Neuronal stem cell (in vitro differentiated cells): ENCODE measurements around the gene HOXC12.

Source experiments
- DNase-seq: peaks from one replicate; pipeline ENCODE4 v3.0.0-alpha.2; 2013; ENCODE audit warnings: low spot score
- H2AFZ ChIP-seq: one replicate; pipeline ENCODE4 v1.6.1; 2013; ENCODE audit warnings: mild to moderate bottlenecking, low read length, inconsistent platforms
- H2AK5ac ChIP-seq: 2 replicates; pipeline ENCODE4 v1.6.1; 2013; ENCODE audit warnings: low read depth, mild to moderate bottlenecking, inconsistent platforms, low read length, moderate library complexity, mixed read lengths
- H2BK120ac ChIP-seq: 2 replicates; pipeline ENCODE4 v1.6.1; 2013; ENCODE audit warnings: low read depth, mild to moderate bottlenecking, inconsistent platforms, low read length, moderate library complexity, mixed read lengths
- H2BK12ac ChIP-seq: one replicate; pipeline ENCODE4 v1.6.1; 2013; ENCODE audit warnings: low read length, inconsistent platforms
- H2BK15ac ChIP-seq: 2 replicates; pipeline ENCODE4 v1.6.1; 2013; ENCODE audit warnings: mild to moderate bottlenecking, low read length, inconsistent platforms, mixed read lengths
- H2BK5ac ChIP-seq: one replicate; pipeline ENCODE4 v1.6.1; 2013; ENCODE audit warnings: inconsistent platforms, mild to moderate bottlenecking, low read length, moderate library complexity
- H3K14ac ChIP-seq: one replicate; pipeline ENCODE4 v1.6.1; 2013; ENCODE audit warnings: low read length, inconsistent platforms
- H3K18ac ChIP-seq: 2 replicates; pipeline ENCODE4 v1.6.1; 2013; ENCODE audit warnings: low read length, inconsistent platforms
- H3K23ac ChIP-seq: 2 replicates; pipeline ENCODE4 v1.6.1; 2013; ENCODE audit warnings: low read depth, mild to moderate bottlenecking, mixed read lengths, low read length, inconsistent platforms; ENCODE audit not compliant: poor library complexity
- H3K27ac ChIP-seq: replicated peaks from 3 replicates; pipeline ENCODE4 v1.5.1; 2013; ENCODE audit warnings: low read length, inconsistent platforms
- H3K27me3 ChIP-seq, 3 experiments: 2 replicates each; pipeline ENCODE4 v1.6.1; 2013; ENCODE audit warnings: low read length in 3 of 3, mild to moderate bottlenecking in 2 of 3, inconsistent platforms in 1 of 3, low read depth in 1 of 3, mixed read lengths in 1 of 3, moderate library complexity in 1 of 3; ENCODE audit not compliant: control insufficient read depth in 3 of 3, insufficient read depth in 3 of 3
- H3K36me3 ChIP-seq, 2 donors: replicated peaks in 1 of 2; 2 replicates each; pipeline ENCODE4 v1.6.1; 2013; ENCODE audit warnings: low read length in 2 of 2; ENCODE audit not compliant: control insufficient read depth in 2 of 2, insufficient read depth in 2 of 2
- H3K4ac ChIP-seq: 2 replicates; pipeline ENCODE4 v1.6.1; 2013; ENCODE audit warnings: inconsistent platforms, mild to moderate bottlenecking, low read length, moderate library complexity
- H3K4me1 ChIP-seq, 2 donors: 1 replicate in 1 of 2; 2 replicates in 1 of 2; pipeline ENCODE4 v1.6.1; 2013; ENCODE audit warnings: low read length in 2 of 2, low read depth in 1 of 2; ENCODE audit not compliant: control insufficient read depth in 2 of 2, insufficient read depth in 1 of 2
- H3K4me2 ChIP-seq: one replicate; pipeline ENCODE4 v1.6.1; 2013; ENCODE audit warnings: mild to moderate bottlenecking, low read length, inconsistent platforms; ENCODE audit not compliant: insufficient read depth, poor library complexity, severe bottlenecking
- H3K4me3 ChIP-seq, 2 donors: 2 replicates each; pipeline ENCODE4 v1.5.1; 2013; ENCODE audit warnings: low read length in 2 of 2, mild to moderate bottlenecking in 2 of 2, inconsistent platforms in 1 of 2, moderate library complexity in 1 of 2
- H3K79me1 ChIP-seq: one replicate; pipeline ENCODE4 v1.6.1; 2013; ENCODE audit warnings: low read depth, mild to moderate bottlenecking, inconsistent platforms, low read length, moderate library complexity
- H3K9ac ChIP-seq: one replicate; pipeline ENCODE4 v1.6.1; 2013; ENCODE audit warnings: mild to moderate bottlenecking, low read depth, low read length, inconsistent platforms; ENCODE audit not compliant: poor library complexity
- H3K9me3 ChIP-seq, 2 donors: replicated peaks in 1 of 2; 2 replicates each; pipeline versions ENCODE3 to v1.6.1; 2013; ENCODE audit warnings: low read length in 2 of 2, mild to moderate bottlenecking in 2 of 2, inconsistent platforms in 1 of 2, low read depth in 1 of 2, mixed read lengths in 1 of 2, moderate library complexity in 1 of 2; ENCODE audit not compliant: control insufficient read depth in 2 of 2, insufficient read depth in 1 of 2
- H4K8ac ChIP-seq: one replicate; pipeline ENCODE4 v1.6.1; 2013; ENCODE audit warnings: low read depth, mild to moderate bottlenecking, inconsistent platforms, low read length, moderate library complexity
- H4K91ac ChIP-seq: one replicate; pipeline ENCODE4 v1.6.1; 2013; ENCODE audit warnings: low read length, low read depth, mild to moderate bottlenecking, inconsistent platforms; ENCODE audit not compliant: poor library complexity
- WGBS, 2 donors: extraction: QIAGEN DNeasy Blood & Tissue Kit; methylation state at CpG; one replicate each; pipeline ENCODE4 v1.1.7; 2013; ENCODE audit warnings: missing lambda C conversion rate in 2 of 2, mixed read lengths in 1 of 2; ENCODE audit not compliant: insufficient read length in 2 of 2, insufficient replicate concordance in 1 of 2; ENCODE audit errors: extremely low coverage in 2 of 2; 5-methylcytosine and 5-hydroxymethylcytosine counted together

HOXC12 gene

GRCh38 chr12:53993162-53994008, 38.7 kb downstream of the HOXC12 start:
- no peak overlapping the region for H2BK5ac ChIP-seq
- H2BK120ac ChIP-seq: no peak overlapping the region
- H3K4me1 ChIP-seq: no peaks in the 10 kb centered on the region
- H3K79me1 ChIP-seq: no peaks in the 10 kb centered on the region
- H3K4ac ChIP-seq: no peak overlapping the region
- no peak overlapping the region for H3K14ac ChIP-seq
- no peaks in the 10 kb centered on the region for H3K36me3 ChIP-seq
- peak overlapping the region in 1 of 2 donors; percentile 5 for H3K4me3 ChIP-seq
- H3K18ac ChIP-seq: no peak overlapping the region
- H3K23ac ChIP-seq: no peak overlapping the region
- no peak overlapping the region for H3K4me2 ChIP-seq
- H2BK15ac ChIP-seq: no peak overlapping the region
- H2BK12ac ChIP-seq: no peak overlapping the region
- no peak for DNase-seq
- H3K27ac ChIP-seq: no peak overlapping the region
- no peak overlapping the region for H2AFZ ChIP-seq
- peaks cover 0 to 4% of the 10 kb centered on the region in 2 donors for H3K9me3 ChIP-seq
- no peak overlapping the region for H3K9ac ChIP-seq
- H2AK5ac ChIP-seq: no peak overlapping the region
- no CpG with 5 or more reads among the region's 18 CpGs for WGBS, 2 donors
- H3K27me3 ChIP-seq: peaks cover 78 to 100% (median 100%) of the 10 kb centered on the region in 3 experiments
- no peak overlapping the region for H4K8ac ChIP-seq
- H4K91ac ChIP-seq: no peak overlapping the region

- Histone ChIP-seq H4K8ac (no peak overlapping the region), H3K4me2 (no peak overlapping the region), H3K4me1 (no peaks in the 10 kb centered on the region), H3K9me3 (peaks cover 0 to 4% of the 10 kb centered on the region in 2 donors), H2BK120ac (no peak overlapping the region), H3K36me3 (no peaks in the 10 kb centered on the region), H3K27me3 (peaks cover 81 to 100% (median 100%) of the 10 kb centered on the region in 3 experiments), H2BK15ac (no peak overlapping the region), H3K79me1 (no peaks in the 10 kb centered on the region), H2AK5ac (no peak overlapping the region), H3K18ac (peak overlapping the region; percentile 29), H2BK12ac (no peak overlapping the region), H4K91ac (no peak overlapping the region), H3K4ac (no peak overlapping the region), H2BK5ac (no peak overlapping the region), H3K4me3 (no peak overlapping the region), H2AFZ (peak overlapping the region; percentile 68), H3K14ac (no peak overlapping the region), H3K9ac (no peak overlapping the region), H3K23ac (peak overlapping the region; percentile 90), H3K27ac (no peak overlapping the region)
- no CpG with 5 or more reads among the region's 19 CpGs for WGBS, 2 donors
- no peak for DNase-seq
Observed at GRCh38 chr12:53994009-53994263, 39.2 kb downstream of the HOXC12 start.

GRCh38 chr12:53994264-53995001, 39.7 kb downstream of the HOXC12 start:
- H3K9ac ChIP-seq: no peak overlapping the region
- DNase-seq: no peak
- no peak overlapping the region for H3K27ac ChIP-seq
- no CpG with 5 or more reads among the region's 60 CpGs for WGBS, 2 donors
- peaks cover 0 to 4% of the 10 kb centered on the region in 2 donors for H3K9me3 ChIP-seq
- no peaks in the 10 kb centered on the region for H3K36me3 ChIP-seq
- H3K14ac ChIP-seq: no peak overlapping the region
- no peak overlapping the region for H2BK5ac ChIP-seq
- peak overlapping the region; percentile 90 for H2AFZ ChIP-seq
- H4K91ac ChIP-seq: no peak overlapping the region
- no peak overlapping the region for H2BK120ac ChIP-seq
- H3K79me1 ChIP-seq: no peaks in the 10 kb centered on the region
- peaks cover 82 to 100% (median 100%) of the 10 kb centered on the region in 3 experiments for H3K27me3 ChIP-seq
- H2AK5ac ChIP-seq: no peak overlapping the region
- H3K4ac ChIP-seq: no peak overlapping the region
- no peak overlapping the region for H2BK12ac ChIP-seq
- no peaks in the 10 kb centered on the region for H3K4me1 ChIP-seq
- H3K4me3 ChIP-seq: no peak overlapping the region
- H3K18ac ChIP-seq: peak overlapping the region; percentile 29
- no peak overlapping the region for H3K4me2 ChIP-seq
- H4K8ac ChIP-seq: no peak overlapping the region
- H2BK15ac ChIP-seq: no peak overlapping the region
- peak overlapping the region; percentile 90 for H3K23ac ChIP-seq

- Histone ChIP-seq H4K91ac (no peak overlapping the region), H3K27me3 (peaks cover 84 to 100% (median 100%) of the 10 kb centered on the region in 3 experiments), H3K18ac (no peak overlapping the region), H3K27ac (no peak overlapping the region), H3K9ac (no peak overlapping the region), H3K79me1 (no peaks in the 10 kb centered on the region), H2BK12ac (no peak overlapping the region), H3K4ac (no peak overlapping the region), H2AFZ (peak overlapping the region; percentile 90), H3K9me3 (peaks cover 0 to 4% of the 10 kb centered on the region in 2 donors), H3K23ac (peak overlapping the region; percentile 82), H3K4me3 (no peak overlapping the region), H2BK120ac (no peak overlapping the region), H2AK5ac (no peak overlapping the region), H4K8ac (no peak overlapping the region), H3K4me2 (no peak overlapping the region), H2BK15ac (no peak overlapping the region), H3K36me3 (no peaks in the 10 kb centered on the region), H3K4me1 (no peaks in the 10 kb centered on the region), H3K14ac (no peak overlapping the region), H2BK5ac (no peak overlapping the region)
- no CpG with 5 or more reads among the region's 17 CpGs for WGBS, 2 donors
- no peak for DNase-seq
Observed at GRCh38 chr12:53995002-53995377, 40.3 kb downstream of the HOXC12 start.
